ENCODE measurements around the gene TUBB3. TPM values are rescaled to one million over a fixed set of nuclear protein-coding genes. Genes with fewer than 3 reads are reported as not detected.
A peak's percentile ranks its signal among the peaks of the same experiment; 100 is the strongest.
"Not testable (repeated sequence)": the region's sequence is repeated elsewhere in the genome, so short reads cannot be mapped to it uniquely, and the experiment has no call there.

The TUBB3 gene
- total RNA-seq, 1 experiment from 2014 or later, result 208 TPM

- DNase-seq (ENCODE audit: low read depth, low spot score), result no peak
- in situ Hi-C loops (cut with HindIII; ENCODE audit: low pct_unique_long_range_greater_than_20kb, low sequenced_read_pairs), result no loop called here
These were observed 30.7 kb downstream of the TUBB3 start for GRCh38 chr16:89953671-89954406.

GRCh38 chr16:89954462-89954861 is 31.3 kb downstream of the TUBB3 start:
- DNase-seq (ENCODE audit: low read depth, low spot score), result no peak
- in situ Hi-C loops (cut with HindIII; ENCODE audit: low pct_unique_long_range_greater_than_20kb, low sequenced_read_pairs), result no loop called here

- in situ Hi-C loops (cut with HindIII; ENCODE audit: low pct_unique_long_range_greater_than_20kb, low sequenced_read_pairs), result no loop called here
These were observed 32.0 kb downstream of the TUBB3 start for GRCh38 chr16:89955001-89955685.

GRCh38 chr16:89956505-89957215 is 33.5 kb downstream of the TUBB3 start:
- in situ Hi-C loops (cut with HindIII; ENCODE audit: low pct_unique_long_range_greater_than_20kb, low sequenced_read_pairs), result no loop called here
- no peak for DNase-seq (ENCODE audit: low read depth, low spot score)

More at GRCh38 chr16:89955001-89955685, 32.0 kb downstream of the TUBB3 start:
- DNase-seq (ENCODE audit: low read depth, low spot score), result no peak

GRCh38 chr16:89957216-89957785 is 34.2 kb downstream of the TUBB3 start:
- in situ Hi-C loops (cut with HindIII; ENCODE audit: low pct_unique_long_range_greater_than_20kb, low sequenced_read_pairs), result no loop called here
- no peak for DNase-seq (ENCODE audit: low read depth, low spot score)

- in situ Hi-C loops (cut with HindIII; ENCODE audit: low pct_unique_long_range_greater_than_20kb, low sequenced_read_pairs), result no loop called here
- DNase-seq (ENCODE audit: low read depth, low spot score), result peak; percentile 65
These were observed 34.9 kb downstream of the TUBB3 start for GRCh38 chr16:89958068-89958467.

- no peak for DNase-seq (ENCODE audit: low read depth, low spot score)
- in situ Hi-C loops (cut with HindIII; ENCODE audit: low pct_unique_long_range_greater_than_20kb, low sequenced_read_pairs), result no loop called here
These were observed 35.5 kb downstream of the TUBB3 start for GRCh38 chr16:89958596-89958995.

- no peak for DNase-seq (ENCODE audit: low read depth, low spot score)
- in situ Hi-C loops (cut with HindIII; ENCODE audit: low pct_unique_long_range_greater_than_20kb, low sequenced_read_pairs), result no loop called here
These were observed 37.8 kb downstream of the TUBB3 start for GRCh38 chr16:89960966-89961365.

- in situ Hi-C loops (cut with HindIII; ENCODE audit: low pct_unique_long_range_greater_than_20kb, low sequenced_read_pairs), result no loop called here
- DNase-seq (ENCODE audit: low read depth, low spot score), result no peak
These were observed 38.8 kb downstream of the TUBB3 start for GRCh38 chr16:89961920-89962319.

- DNase-seq (ENCODE audit: low read depth, low spot score), result no peak
- in situ Hi-C loops (cut with HindIII; ENCODE audit: low pct_unique_long_range_greater_than_20kb, low sequenced_read_pairs), result no loop called here
These were observed 39.8 kb downstream of the TUBB3 start for GRCh38 chr16:89962754-89963498.

- in situ Hi-C loops (cut with HindIII; ENCODE audit: low pct_unique_long_range_greater_than_20kb, low sequenced_read_pairs), result no loop called here
- DNase-seq (ENCODE audit: low read depth, low spot score), result no peak
These were observed 41.1 kb downstream of the TUBB3 start for GRCh38 chr16:89964201-89964600.

- in situ Hi-C loops (cut with HindIII; ENCODE audit: low pct_unique_long_range_greater_than_20kb, low sequenced_read_pairs), result no loop called here
- no peak for DNase-seq (ENCODE audit: low read depth, low spot score)
These were observed 42.5 kb downstream of the TUBB3 start for GRCh38 chr16:89965447-89966225.

- DNase-seq (ENCODE audit: low read depth, low spot score), result no peak
These were observed 43.6 kb downstream of the TUBB3 start for GRCh38 chr16:89966756-89967155.

GRCh38 chr16:89967436-89967835 is 44.3 kb downstream of the TUBB3 start:
- in situ Hi-C loops (cut with HindIII; ENCODE audit: low pct_unique_long_range_greater_than_20kb, low sequenced_read_pairs); DNase-seq (ENCODE audit: low read depth, low spot score): not testable (repeated sequence)

More at GRCh38 chr16:89966756-89967155, 43.6 kb downstream of the TUBB3 start:
- in situ Hi-C loops (cut with HindIII; ENCODE audit: low pct_unique_long_range_greater_than_20kb, low sequenced_read_pairs), result no loop called here

GRCh38 chr16:89968074-89968473 is 44.9 kb downstream of the TUBB3 start:
- in situ Hi-C loops (cut with HindIII; ENCODE audit: low pct_unique_long_range_greater_than_20kb, low sequenced_read_pairs); DNase-seq (ENCODE audit: low read depth, low spot score): not testable (repeated sequence)

- DNase-seq (ENCODE audit: low read depth, low spot score), result no peak
- in situ Hi-C loops (cut with HindIII; ENCODE audit: low pct_unique_long_range_greater_than_20kb, low sequenced_read_pairs), result no loop called here
These were observed 46.7 kb downstream of the TUBB3 start for GRCh38 chr16:89969741-89970410.

Data from SK-MEL-5 (cell line).